Muscle of arm (tissue), 14 donors: ENCODE results near the gene FASTKD1. TPM values are rescaled to one million over a fixed set of nuclear protein-coding genes. Genes with fewer than 3 reads are reported as not detected.
"Not testable (repeated sequence)": the region's sequence is repeated elsewhere in the genome, so short reads cannot be mapped to it uniquely, and the experiment has no call there.

Source experiments
- DNase-seq: peaks from one replicate; pipeline ENCODE4 v3.0.0-alpha.2; 2013
- long read RNA-seq, 11 donors: transcript quantifications; one replicate each; lab custom pipeline, GENCODE V29; 2026
- polyA plus RNA-seq, 12 donors: library from polyadenylated mRNA; unstranded; fragments of 120-200 nt; gene quantifications; one replicate each; pipeline ENCODE4 v1.2.1, GENCODE V29; 2013; ENCODE audit not compliant: insufficient read length in 12 of 12

Gene FASTKD1
- 10 to 100 TPM in 11 of 12 donors, not detected in 1; 20.0 to 34.2 (median 27.5) TPM for polyA plus RNA-seq
- long read RNA-seq, donor 1, partial matches to known transcripts: 346 of 419 reads
- long read RNA-seq, donor 1, other reads (novel, unspliced or antisense): 73 of 419 reads
- long read RNA-seq, donor 2, partial matches to known transcripts: 313 of 336 reads
- long read RNA-seq, donor 2, other reads (novel, unspliced or antisense): 21 of 336 reads
- long read RNA-seq, donor 3, partial matches to known transcripts: 0 of 2 reads
- long read RNA-seq, donor 3, other reads (novel, unspliced or antisense): 0 of 2 reads
- long read RNA-seq, donor 4: 0 reads
- long read RNA-seq, donor 5, partial matches to known transcripts: 0 of 2 reads
- long read RNA-seq, donor 5, other reads (novel, unspliced or antisense): 0 of 2 reads
- long read RNA-seq, donor 6, partial matches to known transcripts: 0 of 3 reads
- long read RNA-seq, donor 6, other reads (novel, unspliced or antisense): 0 of 3 reads
- long read RNA-seq, donor 7: 0 reads
- long read RNA-seq, donor 8, partial matches to known transcripts: 0 of 3 reads
- long read RNA-seq, donor 8, other reads (novel, unspliced or antisense): 0 of 3 reads
- long read RNA-seq, donor 9, partial matches to known transcripts: 0 of 1 reads
- long read RNA-seq, donor 9, other reads (novel, unspliced or antisense): 0 of 1 reads
- long read RNA-seq, donor 10, partial matches to known transcripts: 0 of 1 reads
- long read RNA-seq, donor 10, other reads (novel, unspliced or antisense): 0 of 1 reads
- long read RNA-seq, donor 11, partial matches to known transcripts: 0 of 1 reads
- long read RNA-seq, donor 11, other reads (novel, unspliced or antisense): 0 of 1 reads

- peak; percentile 89 for DNase-seq
These were observed at the start of gene FASTKD1 for GRCh38 chr2:169573160-169573973. Gene FASTKD1, minus strand, starts transcription at chr2:169573865. Its CDS starts 1,836 bp downstream, at chr2:169572029.

GRCh38 chr2:169623235-169623634, 49.6 kb upstream of the FASTKD1 start:
- DNase-seq: no peak

DNA sequence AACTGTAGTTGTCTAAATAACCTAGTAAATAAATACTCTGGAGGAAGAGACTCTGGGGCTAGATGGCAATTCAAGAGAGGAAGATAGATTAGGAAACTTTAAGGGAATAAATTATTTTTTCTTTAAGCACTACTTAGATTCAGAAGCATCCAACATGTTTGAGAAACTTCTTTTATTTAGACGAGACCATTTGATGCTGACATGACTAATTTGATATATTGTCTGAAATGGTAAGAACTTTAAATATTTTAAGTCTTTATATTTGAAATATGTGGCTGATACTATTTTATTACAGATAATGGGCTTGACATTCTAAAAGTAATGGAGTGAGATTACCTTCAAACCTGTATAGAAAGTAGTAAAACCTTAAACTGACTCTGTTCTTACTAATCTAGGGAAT, 46.8 kb upstream of the FASTKD1 start:
- DNase-seq: no peak

- DNase-seq: no peak
These were observed 46.3 kb upstream of the FASTKD1 start for GRCh38 chr2:169619946-169620345.

DNA sequence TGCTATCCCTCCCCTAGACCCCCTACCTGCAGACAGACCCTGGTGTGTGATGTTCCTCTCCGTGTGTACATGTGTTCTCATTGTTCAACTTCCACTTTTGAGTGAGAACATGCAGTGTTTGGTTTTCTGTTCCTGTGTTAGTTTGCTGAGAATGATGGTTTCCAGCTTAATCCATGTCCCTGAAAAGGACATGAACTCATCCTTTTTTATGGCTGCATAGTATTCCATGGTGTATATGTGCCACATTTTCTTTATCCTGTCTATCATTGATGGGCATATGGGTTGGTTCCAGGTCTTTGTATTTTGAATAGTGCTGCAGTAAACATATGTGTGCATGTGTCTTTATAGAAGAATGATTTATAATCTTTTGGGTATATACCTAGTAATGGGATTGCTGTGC, 42.3 kb upstream of the FASTKD1 start:
- not testable (repeated sequence) for DNase-seq

DNA sequence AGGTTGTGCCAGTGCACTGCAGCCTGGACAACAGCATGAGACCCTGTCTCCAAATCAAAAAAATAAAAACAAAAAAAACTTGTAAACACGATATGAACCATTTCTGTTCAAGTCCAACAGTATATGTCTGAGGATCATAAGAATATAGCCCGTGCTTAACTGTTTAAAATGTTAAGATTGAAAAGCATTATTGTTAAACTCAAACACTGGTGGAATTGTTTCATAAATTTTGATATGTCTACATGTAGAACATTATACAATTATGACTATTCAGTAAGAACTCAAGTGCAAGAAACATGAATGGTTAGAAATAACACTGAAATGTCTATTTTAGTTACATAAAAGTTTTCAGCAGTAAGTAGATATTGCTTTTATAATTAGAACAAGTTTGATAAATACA, 40.2 kb upstream of the FASTKD1 start:
- no peak for DNase-seq

- DNase-seq: no peak
These were observed 35.6 kb upstream of the FASTKD1 start for GRCh38 chr2:169609264-169609663.

GRCh38 chr2:169599568-169599967, 25.9 kb upstream of the FASTKD1 start:
- no peak for DNase-seq

DNA sequence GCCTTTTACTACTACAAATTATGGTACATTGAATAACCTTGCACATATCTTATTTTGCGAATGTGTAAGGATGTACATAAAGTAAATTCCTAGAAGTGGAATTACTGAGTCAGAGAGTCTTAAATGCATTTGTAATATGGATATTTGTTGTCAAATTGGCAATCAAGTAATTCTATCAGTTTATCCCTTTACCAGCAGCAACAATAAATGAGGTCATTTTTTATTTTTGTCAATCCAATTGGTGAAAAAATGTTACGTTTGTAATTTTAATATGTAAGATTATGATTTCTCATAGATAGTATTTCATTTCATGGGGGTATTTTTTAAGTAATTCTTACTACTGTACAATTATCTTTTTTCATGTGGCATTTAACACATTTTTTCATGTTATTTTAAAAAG, 25.3 kb upstream of the FASTKD1 start:
- no peak for DNase-seq

DNA sequence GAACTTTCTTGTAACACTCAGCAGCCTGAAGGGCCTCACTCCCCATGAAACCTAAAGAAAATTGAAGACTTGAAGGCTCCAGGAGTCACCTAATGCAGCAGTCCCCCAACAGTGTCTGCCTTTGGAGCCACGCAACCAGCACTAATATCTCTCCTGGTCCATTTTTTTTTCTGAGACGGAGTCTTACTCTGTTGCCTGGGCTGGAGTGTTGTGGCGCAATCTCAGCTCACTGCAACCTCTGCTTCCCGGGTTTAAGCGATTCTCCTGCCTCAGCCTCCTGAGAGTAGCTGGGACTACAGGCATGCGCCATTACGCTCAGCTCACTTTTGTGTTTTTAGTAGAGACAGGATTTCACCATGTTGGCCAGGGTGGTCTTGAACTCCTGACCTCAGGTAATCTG, 22.9 kb upstream of the FASTKD1 start:
- not testable (repeated sequence) for DNase-seq

DNA sequence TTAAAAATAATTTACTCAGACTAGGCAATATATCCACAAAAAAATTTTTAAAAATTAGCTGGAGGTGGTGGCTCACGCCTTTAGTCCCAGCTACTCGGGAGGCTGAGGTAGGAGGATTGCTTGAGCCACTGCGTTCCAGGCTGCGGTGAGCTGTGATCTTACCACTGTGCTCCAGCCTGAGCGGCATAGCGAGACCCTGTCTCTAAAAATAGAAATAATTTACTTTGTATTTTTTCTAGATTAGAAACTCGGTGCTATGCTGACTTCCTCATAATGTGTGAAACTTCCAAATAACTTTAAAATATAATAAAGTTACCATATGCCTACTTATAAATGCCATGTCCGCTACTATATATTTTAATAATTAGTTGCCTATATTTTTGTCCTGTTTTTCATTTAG, 17.1 kb upstream of the FASTKD1 start:
- DNase-seq: no peak

GRCh38 chr2:169585673-169586072, 12.0 kb upstream of the FASTKD1 start:
- DNase-seq: no peak

DNA sequence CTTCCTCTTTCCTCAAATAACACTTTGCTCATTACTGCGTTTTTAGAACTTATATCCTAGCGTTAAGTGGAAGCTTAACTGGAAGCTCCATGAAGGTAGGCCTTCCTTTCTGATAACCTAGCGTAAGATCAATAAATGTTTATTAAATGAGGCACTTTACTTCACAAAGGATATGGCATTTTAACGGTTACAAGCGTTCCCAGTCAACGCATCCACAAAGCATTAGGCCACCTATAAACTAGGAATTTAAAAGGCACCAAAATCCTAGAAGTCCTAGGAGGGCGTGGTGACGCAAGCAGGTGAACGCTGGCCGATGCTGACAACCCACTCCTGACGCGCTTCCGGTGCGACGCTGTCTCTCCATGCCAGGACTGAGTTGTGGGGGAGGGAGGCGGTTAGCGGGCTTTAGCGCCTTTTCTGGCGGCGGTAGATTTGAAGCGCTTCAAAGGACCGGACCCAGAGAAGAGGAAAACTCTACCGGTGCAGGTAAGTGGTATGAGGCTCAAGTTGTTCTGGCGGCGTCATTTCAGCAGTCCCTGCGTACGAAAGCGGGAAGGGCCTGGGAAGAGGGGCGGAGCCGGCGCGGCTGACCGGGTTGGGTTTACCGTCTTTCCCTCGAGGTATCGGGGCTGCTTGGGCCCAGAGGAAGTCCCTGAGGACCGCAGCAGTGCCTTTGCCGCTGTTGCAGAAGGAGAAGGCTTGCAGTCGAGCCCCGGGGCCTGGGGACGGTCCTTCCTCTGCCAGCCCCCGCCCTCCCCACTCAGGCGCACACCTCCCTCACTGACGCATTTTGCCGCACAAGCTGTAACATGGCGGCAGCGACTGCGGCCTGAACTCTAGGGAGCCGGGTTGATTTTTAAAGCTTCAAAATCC, 10.6 kb upstream of the FASTKD1 start, which contains the start of gene PPIG:
Gene PPIG (plus strand): TSS at position 347 of the 873 bp plus-strand sequence. CDS start 19,691 bp downstream, outside the sequence.
- DNase-seq: peak; percentile 96

DNA sequence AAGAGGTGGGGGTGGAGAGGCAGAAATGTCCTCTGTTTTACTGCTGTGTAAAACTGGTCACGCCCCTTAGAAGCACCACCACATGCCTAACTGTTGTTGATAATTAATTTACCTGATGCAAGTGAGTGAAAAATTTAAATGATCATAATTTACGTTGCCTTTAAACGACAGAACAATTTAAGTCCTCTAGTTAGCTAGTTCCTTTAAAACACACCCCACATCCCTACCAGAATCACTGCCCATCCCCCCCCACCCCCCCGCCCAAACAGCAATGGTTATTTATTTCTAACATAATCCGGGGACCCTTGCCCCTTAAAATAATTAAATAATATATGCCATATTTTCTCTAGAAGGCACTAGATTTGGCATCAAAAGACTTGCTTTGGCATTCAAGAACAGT, 9.9 kb upstream of the FASTKD1 start:
- DNase-seq: no peak

GRCh38 chr2:169582552-169583266, 9.0 kb upstream of the FASTKD1 start:
- not testable (repeated sequence) for DNase-seq

GRCh38 chr2:169579044-169579443, 5.4 kb upstream of the FASTKD1 start:
- DNase-seq: no peak

GRCh38 chr2:169575264-169575663, 1.6 kb upstream of the FASTKD1 start:
- not testable (repeated sequence) for DNase-seq

DNA sequence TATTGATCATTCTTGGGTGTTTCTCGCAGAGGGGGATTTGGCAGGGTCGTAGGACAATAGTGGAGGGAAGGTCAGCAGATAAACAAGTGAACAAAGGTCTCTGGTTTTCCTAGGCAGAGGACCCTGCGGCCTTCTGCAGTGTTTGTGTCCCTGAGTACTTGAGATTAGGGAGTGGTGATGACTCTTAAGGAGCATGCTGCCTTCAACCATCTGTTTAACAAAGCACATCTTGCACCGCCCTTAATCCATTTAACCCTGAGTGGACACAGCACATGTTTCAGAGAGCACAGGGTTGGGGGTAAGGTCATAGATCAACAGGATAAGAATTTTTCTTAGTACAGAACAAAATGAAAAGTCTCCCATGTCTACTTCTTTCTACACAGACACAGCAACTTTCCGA, 874 bp upstream of the FASTKD1 start:
- not testable (repeated sequence) for DNase-seq

DNA sequence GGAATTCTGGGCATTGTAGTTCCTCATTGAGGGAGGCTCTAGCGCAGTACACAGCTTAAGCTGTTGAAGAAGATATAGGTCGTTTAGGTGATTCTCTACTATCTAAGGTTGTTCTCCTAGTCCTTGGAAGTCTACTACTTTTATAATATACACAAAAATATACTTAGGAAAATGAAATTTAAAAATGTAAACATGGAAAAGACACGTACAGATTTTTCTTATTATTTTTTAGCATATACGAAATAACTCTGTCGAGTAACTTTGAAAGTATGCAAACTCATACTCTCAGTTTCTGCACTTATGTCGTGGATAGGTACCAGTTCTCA, 272 bp upstream of the FASTKD1 start:
- DNase-seq: no peak

DNA sequence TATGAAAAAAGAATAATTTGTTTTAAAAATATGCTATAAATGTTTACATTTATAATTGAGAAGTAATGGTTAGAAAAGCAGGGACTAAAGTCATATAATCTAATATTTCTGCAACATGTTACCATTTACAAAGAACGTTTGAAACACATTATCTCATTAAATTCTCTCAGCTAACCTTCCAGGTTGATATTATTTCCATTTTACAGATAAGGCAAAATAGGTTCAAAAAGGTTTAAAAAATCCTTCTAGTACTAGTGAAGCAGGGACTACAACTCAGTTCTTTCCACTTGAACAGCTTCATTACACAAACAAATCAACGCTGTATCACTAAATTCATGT, 875 bp downstream of the FASTKD1 start:
- DNase-seq: no peak
